Measurements from ENCODE around the gene HINT1. TPM values are rescaled to one million over a fixed set of nuclear protein-coding genes. Genes with fewer than 3 reads are reported as not detected.

Gene HINT1
- total RNA-seq, 1 donor from 2014 or later: 194 TPM

DNA sequence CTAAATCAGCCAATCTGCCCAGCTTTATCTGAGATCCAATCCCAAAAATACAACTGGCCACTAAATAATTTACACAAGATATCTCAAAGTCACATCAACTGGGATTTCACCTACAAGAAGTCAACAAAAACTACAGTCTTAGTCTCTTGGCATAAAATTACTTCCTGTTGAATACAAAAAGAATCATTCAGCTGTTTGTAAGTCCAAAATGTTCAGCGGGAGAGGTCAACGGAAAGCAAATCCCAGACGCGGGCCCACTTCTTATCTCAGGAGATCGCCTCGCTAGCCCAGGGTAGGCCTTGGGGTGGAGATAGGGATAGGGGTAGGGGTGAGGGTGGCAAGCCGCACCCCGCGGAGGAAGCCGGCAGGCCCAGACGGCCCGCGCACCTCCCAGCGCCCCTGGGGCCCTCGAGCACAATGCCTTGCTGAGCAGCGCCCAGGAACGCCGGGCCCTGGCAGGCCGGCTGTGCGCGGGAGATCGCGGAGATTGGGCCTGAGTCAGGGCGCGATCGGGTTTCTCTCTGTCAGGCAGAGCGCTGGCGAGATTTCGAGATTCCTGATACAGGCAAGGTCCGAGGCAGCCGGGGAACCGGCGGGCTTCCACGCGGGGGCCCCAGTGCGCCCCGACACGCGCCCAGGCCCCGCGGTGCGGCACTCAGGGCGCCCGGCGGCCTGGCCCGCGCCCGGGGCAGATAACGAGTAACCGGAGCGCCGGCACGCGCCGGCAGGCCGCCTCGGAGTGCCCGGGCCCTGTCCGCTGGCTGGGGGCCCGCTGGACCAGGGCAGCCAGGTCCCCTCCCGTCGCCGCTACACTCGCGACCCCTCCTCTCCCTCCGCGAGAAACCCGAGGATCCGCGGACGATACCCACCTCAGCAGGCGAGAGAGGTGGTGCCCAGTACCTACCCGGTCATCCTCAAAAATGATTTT is 601 bp downstream of the HINT1 start:
- Mint-ChIP-seq H3K4me3 (ENCODE audit: unreplicated experiment) (peak overlapping the region; percentile 96), H3K27me3 (ENCODE audit: unreplicated experiment) (no peaks in the 10 kb centered on the region), H3K4me1 (ENCODE audit: unreplicated experiment) (peaks cover 22% of the 10 kb centered on the region), H3K27ac (ENCODE audit: unreplicated experiment) (peak overlapping the region; percentile 98), H3K9me3 (ENCODE audit: unreplicated experiment) (no peaks in the 10 kb centered on the region), H3K36me3 (ENCODE audit: unreplicated experiment) (peaks cover 28% of the 10 kb centered on the region)
- TF ChIP-seq, protein P1, sequence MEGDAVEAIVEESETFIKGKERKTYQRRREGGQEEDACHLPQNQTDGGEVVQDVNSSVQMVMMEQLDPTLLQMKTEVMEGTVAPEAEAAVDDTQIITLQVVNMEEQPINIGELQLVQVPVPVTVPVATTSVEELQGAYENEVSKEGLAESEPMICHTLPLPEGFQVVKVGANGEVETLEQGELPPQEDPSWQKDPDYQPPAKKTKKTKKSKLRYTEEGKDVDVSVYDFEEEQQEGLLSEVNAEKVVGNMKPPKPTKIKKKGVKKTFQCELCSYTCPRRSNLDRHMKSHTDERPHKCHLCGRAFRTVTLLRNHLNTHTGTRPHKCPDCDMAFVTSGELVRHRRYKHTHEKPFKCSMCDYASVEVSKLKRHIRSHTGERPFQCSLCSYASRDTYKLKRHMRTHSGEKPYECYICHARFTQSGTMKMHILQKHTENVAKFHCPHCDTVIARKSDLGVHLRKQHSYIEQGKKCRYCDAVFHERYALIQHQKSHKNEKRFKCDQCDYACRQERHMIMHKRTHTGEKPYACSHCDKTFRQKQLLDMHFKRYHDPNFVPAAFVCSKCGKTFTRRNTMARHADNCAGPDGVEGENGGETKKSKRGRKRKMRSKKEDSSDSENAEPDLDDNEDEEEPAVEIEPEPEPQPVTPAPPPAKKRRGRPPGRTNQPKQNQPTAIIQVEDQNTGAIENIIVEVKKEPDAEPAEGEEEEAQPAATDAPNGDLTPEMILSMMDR (IDR thresholded peaks at IDR 0.05): peak; percentile 11
- DNase-seq (ENCODE audit: extremely low spot score, unreplicated experiment): peak; percentile 89

DNA sequence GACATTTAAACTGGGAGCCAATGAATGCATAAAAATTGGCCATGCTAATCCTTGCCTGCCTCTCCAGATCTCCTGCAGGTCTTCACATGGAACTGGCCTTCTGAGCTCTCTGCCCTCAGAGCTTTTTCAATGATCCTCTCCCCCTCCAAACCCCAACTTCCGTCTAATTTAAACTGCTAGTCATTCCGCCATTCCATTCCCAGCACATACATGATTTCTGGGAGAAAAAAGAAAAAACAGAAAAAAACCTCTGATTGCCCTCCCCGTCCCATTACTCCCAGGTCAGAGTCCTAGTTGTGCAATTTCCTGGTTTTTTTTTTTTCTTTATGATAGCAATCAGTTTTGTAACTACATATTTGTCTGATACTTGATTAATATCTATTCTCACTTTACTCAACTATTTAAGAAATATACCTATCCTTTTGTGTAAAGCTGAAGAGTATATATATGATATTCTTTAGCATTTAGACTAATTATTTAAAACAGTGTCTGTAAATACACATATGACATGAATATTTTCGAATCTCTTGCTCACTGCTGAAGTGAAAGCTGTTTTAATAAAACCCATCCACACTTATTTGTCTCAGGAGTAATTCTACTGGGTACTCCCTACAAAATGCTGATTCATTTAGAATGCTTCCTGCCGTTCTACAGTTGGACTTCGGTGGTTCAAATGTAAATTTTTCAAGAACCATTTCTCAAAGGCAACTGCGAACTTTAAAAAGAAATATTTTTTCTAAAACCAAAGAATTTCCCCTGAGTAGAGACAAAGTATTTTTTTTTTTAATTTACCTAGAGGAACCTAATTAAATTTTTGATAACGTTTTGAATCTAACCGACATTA is 1.6 kb downstream of the HINT1 start:
- Mint-ChIP-seq H3K27me3 (ENCODE audit: unreplicated experiment) (no peaks in the 10 kb centered on the region), H3K4me1 (ENCODE audit: unreplicated experiment) (peaks cover 22% of the 10 kb centered on the region), H3K9me3 (ENCODE audit: unreplicated experiment) (no peaks in the 10 kb centered on the region), H3K4me3 (ENCODE audit: unreplicated experiment) (peak overlapping the region; percentile 86), H3K36me3 (ENCODE audit: unreplicated experiment) (peaks cover 37% of the 10 kb centered on the region), H3K27ac (ENCODE audit: unreplicated experiment) (peak overlapping the region; percentile 98)
- TF ChIP-seq, protein P1 (IDR thresholded peaks at IDR 0.05): no peak
- no peak for DNase-seq (ENCODE audit: extremely low spot score, unreplicated experiment)

DNA sequence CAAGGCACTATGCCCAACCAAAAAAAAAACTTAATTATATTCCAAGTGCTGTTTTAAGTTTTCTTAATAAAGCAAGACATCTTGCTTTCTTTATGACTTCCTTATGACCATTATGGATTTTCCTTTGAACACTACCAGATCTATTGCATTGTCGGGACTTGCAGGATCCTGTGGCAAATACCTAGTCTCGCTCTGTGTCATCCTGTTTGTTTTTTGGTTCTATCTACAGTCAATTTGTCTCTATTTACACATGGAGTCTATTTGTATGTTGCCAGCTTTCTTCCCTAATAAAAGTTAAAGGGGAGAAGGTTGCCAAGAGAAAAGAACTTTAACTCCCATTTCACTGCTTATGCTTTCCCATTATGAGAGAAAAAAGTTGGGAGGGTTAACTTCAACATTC is 4.9 kb downstream of the HINT1 start:
- Mint-ChIP-seq H3K36me3 (ENCODE audit: unreplicated experiment) (peaks cover 45% of the 10 kb centered on the region), H3K27me3 (ENCODE audit: unreplicated experiment) (no peaks in the 10 kb centered on the region), H3K4me3 (ENCODE audit: unreplicated experiment) (no peak overlapping the region), H3K27ac (ENCODE audit: unreplicated experiment) (no peak overlapping the region), H3K4me1 (ENCODE audit: unreplicated experiment) (peaks cover 17% of the 10 kb centered on the region), H3K9me3 (ENCODE audit: unreplicated experiment) (no peaks in the 10 kb centered on the region)
- TF ChIP-seq, protein P1 (IDR thresholded peaks at IDR 0.05): no peak
- DNase-seq (ENCODE audit: extremely low spot score, unreplicated experiment): no peak

DNA sequence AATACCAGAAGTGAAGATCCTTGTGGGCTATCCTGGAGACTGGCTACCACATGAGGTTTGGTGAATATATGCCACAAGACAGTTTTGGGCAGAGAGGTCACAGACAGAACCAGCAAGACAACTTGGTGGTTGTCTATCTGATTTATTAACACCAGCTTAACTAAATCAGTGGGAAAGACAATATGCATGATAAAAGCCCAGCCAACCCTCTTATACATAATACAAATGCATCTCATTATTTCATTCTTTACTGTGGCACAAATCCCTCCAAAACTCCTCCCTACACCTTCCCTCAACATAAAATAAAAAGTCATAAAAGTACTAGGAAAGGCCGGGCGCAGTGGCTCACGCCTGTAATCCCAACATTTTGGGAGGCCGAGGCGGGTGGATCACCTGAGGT is 8.1 kb downstream of the HINT1 start:
- Mint-ChIP-seq H3K27ac (ENCODE audit: unreplicated experiment) (no peak overlapping the region), H3K9me3 (ENCODE audit: unreplicated experiment) (no peaks in the 10 kb centered on the region), H3K27me3 (ENCODE audit: unreplicated experiment) (no peaks in the 10 kb centered on the region), H3K4me1 (ENCODE audit: unreplicated experiment) (peaks cover 2% of the 10 kb centered on the region), H3K4me3 (ENCODE audit: unreplicated experiment) (no peak overlapping the region), H3K36me3 (ENCODE audit: unreplicated experiment) (peaks cover 34% of the 10 kb centered on the region)
- no peak for DNase-seq (ENCODE audit: extremely low spot score, unreplicated experiment)
- TF ChIP-seq, protein P1 (IDR thresholded peaks at IDR 0.05): no peak

DNA sequence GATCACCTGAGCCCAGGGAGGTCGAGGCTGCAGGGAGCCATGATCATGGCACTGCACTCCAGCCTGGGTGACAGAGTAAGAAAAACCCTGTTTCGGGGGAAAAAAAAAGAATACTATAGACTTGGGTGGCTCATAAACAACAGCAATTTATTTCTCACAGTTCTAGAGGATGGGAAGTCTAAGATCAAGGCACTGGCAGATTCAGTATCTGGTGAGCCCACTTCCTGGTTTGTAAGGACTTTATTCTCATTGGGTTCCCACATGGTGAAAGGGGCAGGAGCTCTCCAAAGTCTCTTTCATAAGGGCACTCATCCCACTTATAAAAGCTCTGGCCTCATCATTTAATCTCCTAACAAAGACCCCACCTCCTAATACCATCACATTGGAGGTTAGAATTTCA is 8.7 kb downstream of the HINT1 start:
- Mint-ChIP-seq H3K4me1 (ENCODE audit: unreplicated experiment) (no peaks in the 10 kb centered on the region), H3K9me3 (ENCODE audit: unreplicated experiment) (no peaks in the 10 kb centered on the region), H3K27ac (ENCODE audit: unreplicated experiment) (no peak overlapping the region), H3K36me3 (ENCODE audit: unreplicated experiment) (peaks cover 30% of the 10 kb centered on the region), H3K27me3 (ENCODE audit: unreplicated experiment) (no peaks in the 10 kb centered on the region), H3K4me3 (ENCODE audit: unreplicated experiment) (no peak overlapping the region)
- TF ChIP-seq, protein P1 (IDR thresholded peaks at IDR 0.05): no peak
- DNase-seq (ENCODE audit: extremely low spot score, unreplicated experiment): no peak

Measured in osteocyte (in vitro differentiated cells).